SU-DHL-6 (cell line): Measurements from ENCODE around the gene SHROOM1.

Experiments
- CTCF ChIP-seq: fragments of 200-600 bp; sonication (generic); IDR thresholded peaks from one replicate; pipeline ENCODE4 v1.5.1; 2017; ENCODE audit warnings: antibody characterized with exemption, mild to moderate bottlenecking, low read length, moderate library complexity; ENCODE audit not compliant: insufficient read depth, poor library complexity, severe bottlenecking
- EZH2phosphoT487 ChIP-seq: fragments of 200-600 bp; sonication (generic), shearing (Covaris generic); conservative IDR thresholded peaks from 2 replicates; pipeline ENCODE4 v1.6.1; 2018; ENCODE audit warnings: mild to moderate bottlenecking, antibody characterized with exemption, low read length, moderate library complexity, mixed read lengths

DNA sequence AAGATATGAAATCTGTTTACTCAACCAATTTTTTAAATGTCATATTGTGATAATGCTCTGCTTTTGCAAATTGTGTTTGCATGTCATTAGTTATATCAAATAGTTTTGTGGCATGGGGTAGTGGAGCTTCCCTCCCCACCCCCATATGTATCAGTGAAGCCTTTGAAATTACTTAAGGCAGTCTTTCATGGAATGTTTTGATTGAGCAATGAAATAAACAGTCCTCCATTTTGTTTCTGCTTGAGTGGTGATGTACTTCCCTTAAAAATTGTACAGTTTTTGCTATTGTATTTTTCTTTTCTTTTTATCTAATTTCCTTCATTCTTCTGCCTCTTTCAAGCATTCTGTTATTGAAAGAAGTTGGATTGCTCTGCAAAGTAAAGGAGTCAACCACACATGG, 13.9 kb downstream of the SHROOM1 start:
- TF ChIP-seq CTCF (no peak), EZH2phosphoT487 (no peak)
